HepG2 (cell line): Measurements from ENCODE around the gene DOCK4.

Experiments used
- CBX1 ChIP-seq: IDR thresholded peaks from one replicate; pipeline ENCODE4 v1.6.1; 2016; ENCODE audit warnings: antibody characterized with exemption, low read depth
- CEBPB ChIP-seq: IDR thresholded peaks from 2 replicates; pipeline ENCODE4 v1.6.1; 2011; ENCODE audit warnings: low read depth, low read length, improper control_type of control experiment, borderline replicate concordance
- ZNF101 ChIP-seq: sonication (generic); formaldehyde crosslinking; IDR thresholded peaks from 2 replicates; pipeline ENCODE4 v1.4.0; 2020; ENCODE audit warnings: mild to moderate bottlenecking, low read depth, missing genetic modification reagents, borderline replicate concordance
- ZNF33A ChIP-seq: sonication (generic); formaldehyde crosslinking; IDR thresholded peaks from 2 replicates; pipeline ENCODE4 v1.5.1; 2020; ENCODE audit warnings: missing genetic modification reagents, mild to moderate bottlenecking, moderate library complexity, borderline replicate concordance
- TF ChIP-seq, protein P1 (sequence below): sonication (generic); formaldehyde crosslinking; IDR thresholded peaks from 2 replicates; pipeline ENCODE4 v1.5.0; 2020; ENCODE audit warnings: mild to moderate bottlenecking, missing genetic modification reagents, moderate library complexity
- TF ChIP-seq, protein P2 (sequence below): sonication (generic); formaldehyde crosslinking; IDR thresholded peaks from 2 replicates; pipeline ENCODE4 v1.4.0; 2020; ENCODE audit warnings: missing genetic modification reagents
- TF ChIP-seq, protein P3 (sequence below): IDR thresholded peaks from 2 replicates; pipeline ENCODE4 v1.6.1; 2016; ENCODE audit warnings: missing compliant biosample characterization, missing genetic modification reagents, borderline replicate concordance
- TF ChIP-seq, protein P4 (sequence below): sonication (generic); formaldehyde crosslinking; IDR thresholded peaks from 2 replicates; pipeline ENCODE4 v1.5.1; 2020; ENCODE audit warnings: missing genetic modification reagents, mild to moderate bottlenecking, borderline replicate concordance
- TF ChIP-seq, protein P5 (sequence below): sonication (generic); formaldehyde crosslinking; IDR thresholded peaks from 2 replicates; pipeline ENCODE4 v1.4.0; 2020; ENCODE audit warnings: missing genetic modification reagents
- TF ChIP-seq, protein P6 (sequence below): sonication (generic); formaldehyde crosslinking; IDR thresholded peaks from 2 replicates; pipeline ENCODE4 v1.5.0; 2020; ENCODE audit warnings: missing genetic modification reagents

DNA sequence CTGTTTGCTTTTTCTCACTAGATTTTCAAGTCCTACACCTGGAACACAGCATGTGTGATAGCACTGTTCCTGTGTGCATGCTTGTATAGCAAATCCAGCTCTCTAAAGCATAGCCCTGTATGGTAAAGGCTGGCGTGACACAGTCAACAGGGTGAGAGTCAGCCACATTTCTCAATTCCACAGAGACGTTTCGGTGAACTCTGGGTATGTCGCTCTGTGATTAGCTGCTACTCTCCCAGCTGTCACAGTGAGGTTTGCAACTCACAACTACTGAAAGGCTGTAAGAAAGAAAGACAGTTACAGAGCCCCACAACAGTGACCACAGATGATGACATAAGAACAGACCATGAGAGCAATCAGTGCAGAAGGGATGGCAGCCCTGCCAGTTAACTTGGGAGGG lies 473.3 kb downstream of the DOCK4 start:
- TF ChIP-seq CEBPB (no peak), ZNF101 (CRISPR knock-in tag) (no peak), CBX1 (no peak), ZNF33A (CRISPR knock-in tag) (no peak)
- TF ChIP-seq, protein P1, sequence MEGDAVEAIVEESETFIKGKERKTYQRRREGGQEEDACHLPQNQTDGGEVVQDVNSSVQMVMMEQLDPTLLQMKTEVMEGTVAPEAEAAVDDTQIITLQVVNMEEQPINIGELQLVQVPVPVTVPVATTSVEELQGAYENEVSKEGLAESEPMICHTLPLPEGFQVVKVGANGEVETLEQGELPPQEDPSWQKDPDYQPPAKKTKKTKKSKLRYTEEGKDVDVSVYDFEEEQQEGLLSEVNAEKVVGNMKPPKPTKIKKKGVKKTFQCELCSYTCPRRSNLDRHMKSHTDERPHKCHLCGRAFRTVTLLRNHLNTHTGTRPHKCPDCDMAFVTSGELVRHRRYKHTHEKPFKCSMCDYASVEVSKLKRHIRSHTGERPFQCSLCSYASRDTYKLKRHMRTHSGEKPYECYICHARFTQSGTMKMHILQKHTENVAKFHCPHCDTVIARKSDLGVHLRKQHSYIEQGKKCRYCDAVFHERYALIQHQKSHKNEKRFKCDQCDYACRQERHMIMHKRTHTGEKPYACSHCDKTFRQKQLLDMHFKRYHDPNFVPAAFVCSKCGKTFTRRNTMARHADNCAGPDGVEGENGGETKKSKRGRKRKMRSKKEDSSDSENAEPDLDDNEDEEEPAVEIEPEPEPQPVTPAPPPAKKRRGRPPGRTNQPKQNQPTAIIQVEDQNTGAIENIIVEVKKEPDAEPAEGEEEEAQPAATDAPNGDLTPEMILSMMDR (CRISPR knock-in tag): no peak
- TF ChIP-seq, protein P2, sequence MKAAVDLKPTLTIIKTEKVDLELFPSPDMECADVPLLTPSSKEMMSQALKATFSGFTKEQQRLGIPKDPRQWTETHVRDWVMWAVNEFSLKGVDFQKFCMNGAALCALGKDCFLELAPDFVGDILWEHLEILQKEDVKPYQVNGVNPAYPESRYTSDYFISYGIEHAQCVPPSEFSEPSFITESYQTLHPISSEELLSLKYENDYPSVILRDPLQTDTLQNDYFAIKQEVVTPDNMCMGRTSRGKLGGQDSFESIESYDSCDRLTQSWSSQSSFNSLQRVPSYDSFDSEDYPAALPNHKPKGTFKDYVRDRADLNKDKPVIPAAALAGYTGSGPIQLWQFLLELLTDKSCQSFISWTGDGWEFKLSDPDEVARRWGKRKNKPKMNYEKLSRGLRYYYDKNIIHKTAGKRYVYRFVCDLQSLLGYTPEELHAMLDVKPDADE: no peak
- TF ChIP-seq, protein P3, sequence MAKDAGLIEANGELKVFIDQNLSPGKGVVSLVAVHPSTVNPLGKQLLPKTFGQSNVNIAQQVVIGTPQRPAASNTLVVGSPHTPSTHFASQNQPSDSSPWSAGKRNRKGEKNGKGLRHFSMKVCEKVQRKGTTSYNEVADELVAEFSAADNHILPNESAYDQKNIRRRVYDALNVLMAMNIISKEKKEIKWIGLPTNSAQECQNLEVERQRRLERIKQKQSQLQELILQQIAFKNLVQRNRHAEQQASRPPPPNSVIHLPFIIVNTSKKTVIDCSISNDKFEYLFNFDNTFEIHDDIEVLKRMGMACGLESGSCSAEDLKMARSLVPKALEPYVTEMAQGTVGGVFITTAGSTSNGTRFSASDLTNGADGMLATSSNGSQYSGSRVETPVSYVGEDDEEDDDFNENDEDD (CRISPR knock-in tag): no peak
- TF ChIP-seq, protein P4, sequence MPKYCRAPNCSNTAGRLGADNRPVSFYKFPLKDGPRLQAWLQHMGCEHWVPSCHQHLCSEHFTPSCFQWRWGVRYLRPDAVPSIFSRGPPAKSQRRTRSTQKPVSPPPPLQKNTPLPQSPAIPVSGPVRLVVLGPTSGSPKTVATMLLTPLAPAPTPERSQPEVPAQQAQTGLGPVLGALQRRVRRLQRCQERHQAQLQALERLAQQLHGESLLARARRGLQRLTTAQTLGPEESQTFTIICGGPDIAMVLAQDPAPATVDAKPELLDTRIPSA (CRISPR knock-in tag): no peak
- TF ChIP-seq, protein P5, sequence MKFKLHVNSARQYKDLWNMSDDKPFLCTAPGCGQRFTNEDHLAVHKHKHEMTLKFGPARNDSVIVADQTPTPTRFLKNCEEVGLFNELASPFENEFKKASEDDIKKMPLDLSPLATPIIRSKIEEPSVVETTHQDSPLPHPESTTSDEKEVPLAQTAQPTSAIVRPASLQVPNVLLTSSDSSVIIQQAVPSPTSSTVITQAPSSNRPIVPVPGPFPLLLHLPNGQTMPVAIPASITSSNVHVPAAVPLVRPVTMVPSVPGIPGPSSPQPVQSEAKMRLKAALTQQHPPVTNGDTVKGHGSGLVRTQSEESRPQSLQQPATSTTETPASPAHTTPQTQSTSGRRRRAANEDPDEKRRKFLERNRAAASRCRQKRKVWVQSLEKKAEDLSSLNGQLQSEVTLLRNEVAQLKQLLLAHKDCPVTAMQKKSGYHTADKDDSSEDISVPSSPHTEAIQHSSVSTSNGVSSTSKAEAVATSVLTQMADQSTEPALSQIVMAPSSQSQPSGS: no peak
- TF ChIP-seq, protein P6, sequence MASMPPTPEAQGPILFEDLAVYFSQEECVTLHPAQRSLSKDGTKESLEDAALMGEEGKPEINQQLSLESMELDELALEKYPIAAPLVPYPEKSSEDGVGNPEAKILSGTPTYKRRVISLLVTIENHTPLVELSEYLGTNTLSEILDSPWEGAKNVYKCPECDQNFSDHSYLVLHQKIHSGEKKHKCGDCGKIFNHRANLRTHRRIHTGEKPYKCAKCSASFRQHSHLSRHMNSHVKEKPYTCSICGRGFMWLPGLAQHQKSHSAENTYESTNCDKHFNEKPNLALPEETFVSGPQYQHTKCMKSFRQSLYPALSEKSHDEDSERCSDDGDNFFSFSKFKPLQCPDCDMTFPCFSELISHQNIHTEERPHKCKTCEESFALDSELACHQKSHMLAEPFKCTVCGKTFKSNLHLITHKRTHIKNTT (CRISPR knock-in tag): no peak
